HEK293 (cell line): ENCODE results near the gene RBBP5.

Source experiments
- CTCF ChIP-seq: fragments of 450-650 bp; formaldehyde crosslinking; IDR thresholded peaks from 2 replicates; pipeline ENCODE4 v1.5.1; 2016; ENCODE audit warnings: missing biosample characterization, missing genetic modification characterization
- KLF17 ChIP-seq: fragments of 450-650 bp; formaldehyde crosslinking; IDR thresholded peaks from 2 replicates; pipeline ENCODE4 v1.5.1; 2016; ENCODE audit warnings: missing biosample characterization, missing genetic modification characterization
- RBAK ChIP-seq: fragments of 450-650 bp; formaldehyde crosslinking; IDR thresholded peaks from 2 replicates; pipeline ENCODE4 v1.5.1; 2016; ENCODE audit warnings: missing biosample characterization, missing genetic modification characterization
- TCF7L2 ChIP-seq: IDR thresholded peaks from 2 replicates; pipeline ENCODE4 v1.6.1; 2011; ENCODE audit warnings: low read depth, mild to moderate bottlenecking, inconsistent platforms, low read length, moderate library complexity, borderline replicate concordance
- TSHZ1 ChIP-seq: fragments of 450-650 bp; formaldehyde crosslinking; IDR thresholded peaks from 2 replicates; pipeline ENCODE4 v1.5.1; 2016; ENCODE audit warnings: missing biosample characterization, missing genetic modification characterization, borderline replicate concordance
- YY1 ChIP-seq: fragments of 450-650 bp; formaldehyde crosslinking; IDR thresholded peaks from 2 replicates; pipeline ENCODE4 v1.5.1; 2018; ENCODE audit warnings: missing biosample characterization, missing genetic modification characterization
- ZNF174 ChIP-seq: fragments of 450-650 bp; formaldehyde crosslinking; IDR thresholded peaks from 2 replicates; pipeline ENCODE4 v1.5.0; 2017; ENCODE audit warnings: missing biosample characterization, mild to moderate bottlenecking, missing genetic modification characterization
- ZNF549 ChIP-seq: fragments of 450-650 bp; IDR thresholded peaks from 2 replicates; pipeline ENCODE4 v1.5.1; 2018; ENCODE audit warnings: missing biosample characterization, missing genetic modification characterization, mild to moderate bottlenecking, inconsistent platforms, moderate library complexity
- ZNF785 ChIP-seq: fragments of 450-650 bp; formaldehyde crosslinking; IDR thresholded peaks from 2 replicates; pipeline ENCODE4 v1.5.1; 2016; ENCODE audit warnings: missing biosample characterization, missing genetic modification characterization
- TF ChIP-seq, protein P1 (sequence below): fragments of 450-650 bp; formaldehyde crosslinking; IDR thresholded peaks from 2 replicates; pipeline ENCODE4 v1.5.1; 2016; ENCODE audit warnings: missing biosample characterization, missing genetic modification characterization

DNA sequence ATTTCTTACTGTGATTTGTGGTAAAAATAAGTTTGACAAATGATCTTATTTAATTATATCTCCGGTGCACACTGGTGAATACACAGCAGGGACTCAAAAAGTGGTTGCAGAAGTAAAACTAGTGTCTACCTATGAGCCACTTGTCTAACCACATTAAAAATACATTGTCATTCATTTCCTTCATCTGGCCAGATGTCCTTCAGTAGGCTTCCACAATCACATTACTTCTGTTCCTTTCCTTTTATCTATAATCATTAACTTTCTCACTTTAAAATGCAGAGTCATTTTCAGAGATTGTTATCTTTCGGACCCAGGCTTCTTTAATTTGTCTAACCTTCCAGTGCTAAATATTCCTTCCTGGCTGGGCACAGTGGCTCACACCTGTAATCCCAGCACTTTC, 3.0 kb downstream of the RBBP5 start:
- TF ChIP-seq CTCF (tag by site-specific recombination) (no peak), ZNF549 (tag by site-specific recombination) (no peak), TCF7L2 (no peak), YY1 (no peak), TSHZ1 (tag by site-specific recombination) (no peak), ZNF785 (tag by site-specific recombination) (no peak), ZNF174 (tag by site-specific recombination) (no peak), KLF17 (tag by site-specific recombination) (no peak), RBAK (tag by site-specific recombination) (no peak)
- TF ChIP-seq, protein P1, sequence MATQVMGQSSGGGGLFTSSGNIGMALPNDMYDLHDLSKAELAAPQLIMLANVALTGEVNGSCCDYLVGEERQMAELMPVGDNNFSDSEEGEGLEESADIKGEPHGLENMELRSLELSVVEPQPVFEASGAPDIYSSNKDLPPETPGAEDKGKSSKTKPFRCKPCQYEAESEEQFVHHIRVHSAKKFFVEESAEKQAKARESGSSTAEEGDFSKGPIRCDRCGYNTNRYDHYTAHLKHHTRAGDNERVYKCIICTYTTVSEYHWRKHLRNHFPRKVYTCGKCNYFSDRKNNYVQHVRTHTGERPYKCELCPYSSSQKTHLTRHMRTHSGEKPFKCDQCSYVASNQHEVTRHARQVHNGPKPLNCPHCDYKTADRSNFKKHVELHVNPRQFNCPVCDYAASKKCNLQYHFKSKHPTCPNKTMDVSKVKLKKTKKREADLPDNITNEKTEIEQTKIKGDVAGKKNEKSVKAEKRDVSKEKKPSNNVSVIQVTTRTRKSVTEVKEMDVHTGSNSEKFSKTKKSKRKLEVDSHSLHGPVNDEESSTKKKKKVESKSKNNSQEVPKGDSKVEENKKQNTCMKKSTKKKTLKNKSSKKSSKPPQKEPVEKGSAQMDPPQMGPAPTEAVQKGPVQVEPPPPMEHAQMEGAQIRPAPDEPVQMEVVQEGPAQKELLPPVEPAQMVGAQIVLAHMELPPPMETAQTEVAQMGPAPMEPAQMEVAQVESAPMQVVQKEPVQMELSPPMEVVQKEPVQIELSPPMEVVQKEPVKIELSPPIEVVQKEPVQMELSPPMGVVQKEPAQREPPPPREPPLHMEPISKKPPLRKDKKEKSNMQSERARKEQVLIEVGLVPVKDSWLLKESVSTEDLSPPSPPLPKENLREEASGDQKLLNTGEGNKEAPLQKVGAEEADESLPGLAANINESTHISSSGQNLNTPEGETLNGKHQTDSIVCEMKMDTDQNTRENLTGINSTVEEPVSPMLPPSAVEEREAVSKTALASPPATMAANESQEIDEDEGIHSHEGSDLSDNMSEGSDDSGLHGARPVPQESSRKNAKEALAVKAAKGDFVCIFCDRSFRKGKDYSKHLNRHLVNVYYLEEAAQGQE (tag by site-specific recombination): no peak
